Bronchial epithelial cell (primary cell): Measurements from ENCODE around the gene LDB1. TPM values are rescaled to one million over a fixed set of nuclear protein-coding genes. Genes with fewer than 3 reads are reported as not detected.

Experiments used
- DNase-seq: peaks from one replicate; pipeline ENCODE4 v3.0.0-alpha.2; 2010; ENCODE audit warnings: low read depth
- FAIRE-seq: peaks from 2 replicates; lab custom pipeline; 2011; peaks lifted over from hg19 to GRCh38; lab: Jason Lieb, UNC
- H3K27me3 ChIP-seq: 2 replicates; pipeline ENCODE4 v1.5.1; 2011; ENCODE audit warnings: low read length; ENCODE audit not compliant: control insufficient read depth, insufficient read depth
- H3K36me3 ChIP-seq: 2 replicates; pipeline ENCODE4 v1.5.1; 2011; ENCODE audit warnings: low read length; ENCODE audit not compliant: control insufficient read depth, insufficient read depth
- H3K4me3 ChIP-seq: 2 replicates; pipeline ENCODE4 v1.5.1; 2011; ENCODE audit warnings: mild to moderate bottlenecking, low read depth, low read length, control low read depth
- total RNA-seq: library from RNA; depleted of rRNA; stranded (reverse); fragments of >200 nt; gene quantifications from 2 replicates; pipeline ENCODE4 v1.2.1, GENCODE V29; 2014
- TF ChIP-seq, protein P1 (sequence below): IDR thresholded peaks from 2 replicates; pipeline ENCODE4 v1.5.1; 2011; ENCODE audit warnings: mild to moderate bottlenecking, moderate library complexity, low read length, control low read depth, inconsistent platforms; ENCODE audit not compliant: insufficient read depth, severe bottlenecking

Gene LDB1
- total RNA-seq, 1 donor from 2014 or later = 30.0 TPM

DNA sequence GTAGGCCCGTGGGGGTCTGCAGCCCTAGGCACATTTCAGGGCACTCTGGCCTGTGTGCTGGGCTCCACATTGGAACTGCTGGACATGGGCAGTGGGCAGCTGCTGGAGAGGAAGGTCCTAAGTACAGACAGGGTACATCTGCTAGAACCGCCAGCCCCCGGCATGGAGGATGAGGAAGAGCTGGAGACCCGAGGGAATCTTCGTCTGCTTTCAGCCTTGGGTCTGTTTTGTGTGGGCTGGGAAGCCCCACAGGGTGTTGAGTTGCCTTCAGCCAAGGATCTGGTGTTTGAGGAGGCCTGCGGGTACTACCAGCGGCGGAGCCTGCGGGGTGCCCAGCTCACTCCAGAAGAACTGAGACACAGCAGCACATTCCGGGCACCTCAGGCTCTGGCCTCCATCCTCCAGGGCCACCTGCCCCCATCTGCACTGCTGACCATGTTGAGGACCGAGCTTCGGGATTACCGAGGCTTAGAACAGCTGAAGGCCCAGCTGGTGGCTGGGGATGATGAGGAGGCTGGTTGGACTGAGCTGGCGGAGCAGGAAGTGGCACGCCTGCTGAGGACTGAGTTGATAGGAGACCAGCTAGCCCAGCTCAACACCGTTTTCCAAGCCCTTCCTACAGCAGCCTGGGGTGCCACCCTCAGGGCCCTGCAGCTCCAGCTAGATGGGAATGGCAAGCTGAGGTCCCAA is 53.6 kb downstream of the LDB1 start:
- Histone ChIP-seq H3K4me3 (peak overlapping the region; percentile 77), H3K27me3 (no peaks in the 10 kb centered on the region)

GRCh38 chr10:102065561-102066398 is 54.4 kb downstream of the LDB1 start:
- Histone ChIP-seq H3K27me3 (no peaks in the 10 kb centered on the region), H3K36me3 (peaks cover 5% of the 10 kb centered on the region), H3K4me3 (peak overlapping the region; percentile 77)
- TF ChIP-seq, protein P1, sequence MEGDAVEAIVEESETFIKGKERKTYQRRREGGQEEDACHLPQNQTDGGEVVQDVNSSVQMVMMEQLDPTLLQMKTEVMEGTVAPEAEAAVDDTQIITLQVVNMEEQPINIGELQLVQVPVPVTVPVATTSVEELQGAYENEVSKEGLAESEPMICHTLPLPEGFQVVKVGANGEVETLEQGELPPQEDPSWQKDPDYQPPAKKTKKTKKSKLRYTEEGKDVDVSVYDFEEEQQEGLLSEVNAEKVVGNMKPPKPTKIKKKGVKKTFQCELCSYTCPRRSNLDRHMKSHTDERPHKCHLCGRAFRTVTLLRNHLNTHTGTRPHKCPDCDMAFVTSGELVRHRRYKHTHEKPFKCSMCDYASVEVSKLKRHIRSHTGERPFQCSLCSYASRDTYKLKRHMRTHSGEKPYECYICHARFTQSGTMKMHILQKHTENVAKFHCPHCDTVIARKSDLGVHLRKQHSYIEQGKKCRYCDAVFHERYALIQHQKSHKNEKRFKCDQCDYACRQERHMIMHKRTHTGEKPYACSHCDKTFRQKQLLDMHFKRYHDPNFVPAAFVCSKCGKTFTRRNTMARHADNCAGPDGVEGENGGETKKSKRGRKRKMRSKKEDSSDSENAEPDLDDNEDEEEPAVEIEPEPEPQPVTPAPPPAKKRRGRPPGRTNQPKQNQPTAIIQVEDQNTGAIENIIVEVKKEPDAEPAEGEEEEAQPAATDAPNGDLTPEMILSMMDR = no peak
- FAIRE-seq (no peak), DNase-seq (no peak)

More for the DNA sequence above, 53.6 kb downstream of the LDB1 start:
- FAIRE-seq (no peak), DNase-seq (no peak)
- TF ChIP-seq, protein P1 = no peak
- peaks cover 5% of the 10 kb centered on the region for H3K36me3 ChIP-seq

DNA sequence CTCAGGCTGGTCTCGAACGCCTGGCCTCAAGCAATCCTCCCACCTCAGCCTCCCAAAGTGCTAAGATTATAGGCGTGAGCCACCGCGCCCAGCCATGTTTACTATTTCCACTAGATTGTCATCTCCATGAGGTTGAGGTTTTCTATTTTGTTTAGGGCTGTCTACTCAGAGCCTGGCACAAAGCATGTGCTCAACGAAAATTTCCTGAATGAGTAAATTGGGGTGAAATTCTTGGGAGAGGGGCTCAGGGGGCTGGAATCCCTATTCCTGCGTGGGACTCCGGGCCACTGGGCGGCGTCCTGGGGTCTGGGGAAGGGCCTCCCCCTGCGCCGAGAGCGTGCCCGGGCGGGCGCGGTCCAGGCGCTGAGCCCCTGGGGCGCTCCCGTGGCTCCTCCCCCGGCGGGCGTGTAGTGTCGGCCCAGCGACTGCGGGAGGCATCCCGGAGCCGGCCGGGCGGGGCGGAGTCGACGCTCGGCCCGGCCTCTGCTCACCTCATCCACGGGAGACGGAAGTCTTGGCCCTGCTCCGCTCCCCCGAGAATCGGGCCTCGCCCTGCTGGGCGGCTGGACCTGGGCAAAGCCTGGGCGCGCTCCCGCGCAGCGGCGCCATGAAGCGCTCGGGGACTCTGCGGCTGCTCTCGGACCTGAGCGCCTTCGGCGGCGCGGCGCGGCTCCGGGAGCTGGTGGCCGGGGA is 55.2 kb downstream of the LDB1 start, which contains the start of gene HPS6:
TSS of gene HPS6 (plus strand) at position 482 of the 693 bp plus-strand sequence. CDS start at position 608, 126 bp downstream.
- FAIRE-seq = no peak
- TF ChIP-seq, protein P1 = no peak
- DNase-seq = peak; percentile 85
- Histone ChIP-seq H3K4me3 (peak within 1 kb of the TSS; percentile 77), H3K27me3 (no peaks in the 10 kb centered on the region), H3K36me3 (peaks cover 4% of the 10 kb centered on the region)

GRCh38 chr10:102064503-102064867 is 55.7 kb downstream of the LDB1 start:
- DNase-seq (no peak), FAIRE-seq (no peak)
- H3K27me3 ChIP-seq = no peaks in the 10 kb centered on the region
- H3K4me3 ChIP-seq = no peak overlapping the region
- peaks cover 4% of the 10 kb centered on the region for H3K36me3 ChIP-seq
- TF ChIP-seq, protein P1 = no peak

DNA sequence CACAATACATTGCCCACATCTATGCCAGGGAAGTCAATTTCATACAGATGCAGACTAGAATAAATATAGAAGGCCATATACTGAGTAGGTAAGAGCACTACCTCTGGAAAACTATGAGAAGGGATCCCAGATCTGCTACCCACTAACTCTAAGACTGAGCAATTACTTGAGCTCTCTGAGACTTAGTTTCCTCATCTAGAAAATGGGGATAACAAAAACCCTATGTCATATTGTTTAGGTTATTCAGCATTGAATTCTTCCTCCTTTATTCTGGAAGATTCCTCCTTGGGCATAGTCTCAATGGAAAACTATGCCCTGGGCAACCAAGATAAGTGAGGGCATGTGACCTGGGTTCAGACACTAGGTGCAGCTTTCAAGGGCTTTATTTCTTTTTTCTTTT is 60.2 kb downstream of the LDB1 start:
- DNase-seq (no peak), FAIRE-seq (no peak)
- no peaks in the 10 kb centered on the region for H3K27me3 ChIP-seq
- H3K36me3 ChIP-seq = no peaks in the 10 kb centered on the region
- TF ChIP-seq, protein P1 = no peak
- no peak overlapping the region for H3K4me3 ChIP-seq

Other genes with a start within 250 kb of the LDB1 start
- 6.3 and 10.1 TPM in 2 replicates for gene ARMH3, start 64.2 kb downstream of the LDB1 start, total RNA-seq
- 33.4 and 34.4 TPM in 2 replicates for gene HPS6, start 55.0 kb downstream of the LDB1 start, total RNA-seq
- 7.8 and 10.0 TPM in 2 replicates for gene PPRC1, start 12.7 kb upstream of the LDB1 start, total RNA-seq
- 56.3 and 56.6 TPM in 2 replicates for gene NOLC1, start 32.0 kb upstream of the LDB1 start, total RNA-seq
- gene ELOVL3, start 105.9 kb upstream of the LDB1 start, total RNA-seq = not detected in 2 replicates
- not detected in 2 replicates for gene PITX3, start 121.1 kb upstream of the LDB1 start, total RNA-seq
- gene GBF1, start 125.2 kb upstream of the LDB1 start, total RNA-seq = 8.7 and 12.7 TPM in 2 replicates